Breast epithelium (tissue), 3 donors: ENCODE measurements around the gene GSX2.

Experiments used
- POLR2AphosphoS5 ChIP-seq, 3 donors: sonication (generic); formaldehyde crosslinking; IDR thresholded peaks; one replicate each; pipeline ENCODE4 v1.6.1; 2017; ENCODE audit warnings: antibody characterized with exemption in 3 of 3
- TF ChIP-seq, protein P1 (sequence below), 3 donors: fragments of 450-650 bp; IDR thresholded peaks; one replicate each; pipeline ENCODE4 v1.5.1; 2016 to 2017; ENCODE audit warnings: antibody characterized with exemption in 3 of 3, mild to moderate bottlenecking in 3 of 3, moderate library complexity in 3 of 3

- TF ChIP-seq POLR2AphosphoS5 (IDR thresholded peaks at IDR 0.05), result no peak
- TF ChIP-seq, protein P1, sequence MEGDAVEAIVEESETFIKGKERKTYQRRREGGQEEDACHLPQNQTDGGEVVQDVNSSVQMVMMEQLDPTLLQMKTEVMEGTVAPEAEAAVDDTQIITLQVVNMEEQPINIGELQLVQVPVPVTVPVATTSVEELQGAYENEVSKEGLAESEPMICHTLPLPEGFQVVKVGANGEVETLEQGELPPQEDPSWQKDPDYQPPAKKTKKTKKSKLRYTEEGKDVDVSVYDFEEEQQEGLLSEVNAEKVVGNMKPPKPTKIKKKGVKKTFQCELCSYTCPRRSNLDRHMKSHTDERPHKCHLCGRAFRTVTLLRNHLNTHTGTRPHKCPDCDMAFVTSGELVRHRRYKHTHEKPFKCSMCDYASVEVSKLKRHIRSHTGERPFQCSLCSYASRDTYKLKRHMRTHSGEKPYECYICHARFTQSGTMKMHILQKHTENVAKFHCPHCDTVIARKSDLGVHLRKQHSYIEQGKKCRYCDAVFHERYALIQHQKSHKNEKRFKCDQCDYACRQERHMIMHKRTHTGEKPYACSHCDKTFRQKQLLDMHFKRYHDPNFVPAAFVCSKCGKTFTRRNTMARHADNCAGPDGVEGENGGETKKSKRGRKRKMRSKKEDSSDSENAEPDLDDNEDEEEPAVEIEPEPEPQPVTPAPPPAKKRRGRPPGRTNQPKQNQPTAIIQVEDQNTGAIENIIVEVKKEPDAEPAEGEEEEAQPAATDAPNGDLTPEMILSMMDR (IDR thresholded peaks at IDR 0.05), result no peak
Observed at GRCh38 chr4:54149323-54149722, 49.4 kb downstream of the GSX2 start.
